Endodermal cell (in vitro differentiated cells): ENCODE measurements around the gene SLC25A28. TPM values are rescaled to one million over a fixed set of nuclear protein-coding genes. Genes with fewer than 3 reads are reported as not detected.

ENCODE experiments used
- DNase-seq: peaks from one replicate; pipeline ENCODE4 v3.0.0-alpha.2; 2017
- H3K27ac ChIP-seq: 2 replicates; pipeline ENCODE4 v1.5.1; 2013; ENCODE audit warnings: mild to moderate bottlenecking, low read depth, low read length, moderate library complexity
- H3K27me3 ChIP-seq: 2 replicates; pipeline ENCODE4 v1.6.1; 2013; ENCODE audit warnings: mild to moderate bottlenecking, low read length, moderate library complexity; ENCODE audit not compliant: insufficient read depth, control insufficient read depth, poor library complexity, severe bottlenecking
- H3K36me3 ChIP-seq: 2 replicates; pipeline ENCODE4 v1.7.0; 2013; ENCODE audit warnings: mild to moderate bottlenecking, low read length, moderate library complexity; ENCODE audit not compliant: control insufficient read depth, insufficient read depth
- H3K4me1 ChIP-seq: one replicate; pipeline ENCODE4 v1.7.0; 2013; ENCODE audit warnings: low read length; ENCODE audit not compliant: control insufficient read depth, insufficient read depth
- H3K4me3 ChIP-seq: 2 replicates; pipeline ENCODE4 v1.5.1; 2013; ENCODE audit warnings: mild to moderate bottlenecking, low read length, moderate library complexity
- H3K9ac ChIP-seq: 2 replicates; pipeline ENCODE4 v1.6.1; 2013; ENCODE audit warnings: mild to moderate bottlenecking, low read length, moderate library complexity; ENCODE audit not compliant: poor library complexity, severe bottlenecking; ENCODE audit errors: extremely low read depth
- H3K9me3 ChIP-seq: 2 replicates; pipeline ENCODE4 v1.6.1; 2013; ENCODE audit warnings: mild to moderate bottlenecking, low read length, moderate library complexity; ENCODE audit not compliant: control insufficient read depth
- H3K27ac Mint-ChIP-seq: 2 replicates; pipeline ENCODE4 v1.8.0; 2020; ENCODE audit warnings: mixed read lengths
- H3K27me3 Mint-ChIP-seq: 2 replicates; pipeline ENCODE4 v1.8.0; 2021; ENCODE audit warnings: mild to moderate bottlenecking, mixed read lengths; ENCODE audit not compliant: insufficient read depth
- H3K36me3 Mint-ChIP-seq: 2 replicates; pipeline ENCODE4 v1.8.0; 2020; ENCODE audit warnings: low read depth, mixed read lengths
- H3K4me1 Mint-ChIP-seq: 2 replicates; pipeline ENCODE4 v1.8.0; 2020; ENCODE audit warnings: mixed read lengths
- H3K4me3 Mint-ChIP-seq: 2 replicates; pipeline ENCODE4 v1.8.0; 2020; ENCODE audit warnings: mild to moderate bottlenecking, moderate library complexity, mixed read lengths
- H3K9me3 Mint-ChIP-seq: 2 replicates; pipeline ENCODE4 v1.8.0; 2020; ENCODE audit warnings: mild to moderate bottlenecking, mixed read lengths
- CTCF ChIP-seq: fragments of 200-600 bp; sonication (generic); conservative IDR thresholded peaks from 2 replicates; pipeline ENCODE4 v1.5.0; 2021; ENCODE audit warnings: antibody characterized with exemption, mild to moderate bottlenecking
- WGBS, 2 experiments: methylation state at CpG; one replicate each; pipeline versions ENCODE4 v1.1.5 to v1.1.7; 2013; ENCODE audit warnings: missing lambda C conversion rate in 2 of 2, mixed read lengths in 1 of 2; ENCODE audit not compliant: insufficient coverage in 1 of 2, insufficient read length in 1 of 2; 5-methylcytosine and 5-hydroxymethylcytosine counted together
- total RNA-seq, 2 donors: library from RNA; stranded (reverse); fragmentation: NEBNext Ultra II Directional in 1 of 2; extraction: Animal tissue kit (Norgen Biotek cat#: 25700) in 1 of 2; gene quantifications; 2 replicates in 1 of 2; 3 replicates in 1 of 2; pipeline ENCODE4 v1.2.1, GENCODE V29; 2021

The SLC25A28 gene
- total RNA-seq, 2 donors from 2014 or later = 20.4 to 30.0 TPM

DNA sequence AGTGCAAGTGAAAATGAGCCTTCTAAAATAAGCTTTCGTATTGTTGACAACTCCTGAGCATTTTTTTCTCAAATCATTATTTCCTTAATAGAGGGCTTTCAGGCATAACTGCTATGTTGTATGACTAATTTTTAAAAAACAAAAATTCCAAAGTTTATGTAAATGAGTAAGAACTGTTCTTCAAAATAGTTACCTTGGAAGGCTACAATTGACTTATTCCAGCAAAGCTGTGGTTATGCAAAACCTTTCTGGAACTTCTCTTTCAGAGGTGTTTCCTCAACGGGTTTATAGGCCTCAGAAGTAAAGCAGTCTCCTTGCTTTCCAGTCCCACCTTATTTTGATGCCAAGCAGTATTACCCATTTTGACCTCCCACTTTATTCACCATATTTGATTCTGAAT is 2.5 kb downstream of the SLC25A28 start:
- Histone ChIP-seq H3K4me3 (peak overlapping the region; percentile 95), H3K27ac (no peak overlapping the region), H3K4me1 (peaks cover 3% of the 10 kb centered on the region), H3K9ac (no peak overlapping the region), H3K36me3 (no peaks in the 10 kb centered on the region), H3K9me3 (no peaks in the 10 kb centered on the region), H3K27me3 (no peaks in the 10 kb centered on the region)
- no peaks in the 10 kb centered on the region for H3K36me3 Mint-ChIP-seq
- H3K27ac Mint-ChIP-seq = no peak overlapping the region
- H3K4me3 Mint-ChIP-seq = no peak overlapping the region
- no peak for TF ChIP-seq CTCF
- H3K9me3 Mint-ChIP-seq = no peaks in the 10 kb centered on the region
- H3K27me3 Mint-ChIP-seq = no peaks in the 10 kb centered on the region
- DNase-seq = no peak
- peaks cover 28% of the 10 kb centered on the region for H3K4me1 Mint-ChIP-seq
- 68 to 75% methylated on average over 1 to 2 of the region's 2 CpGs for WGBS, 2 experiments

DNA sequence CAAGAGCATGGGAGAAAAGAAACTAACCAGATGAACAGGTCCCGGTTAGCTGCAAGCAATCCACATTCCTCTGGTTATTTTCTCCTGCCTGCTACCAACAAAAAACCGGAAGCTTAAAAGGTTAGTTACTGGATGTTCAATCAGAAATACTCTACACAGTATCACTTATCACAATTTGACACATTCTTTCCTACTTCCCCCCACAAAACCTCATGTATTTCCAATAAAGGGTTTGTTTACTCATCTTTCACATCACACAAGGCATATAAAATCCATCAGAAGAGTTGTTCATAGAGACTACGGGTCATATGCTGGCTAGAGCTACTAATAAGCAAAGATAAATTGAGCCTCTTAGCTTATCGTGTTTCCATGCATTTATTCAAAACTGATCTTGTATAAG is 4.8 kb downstream of the SLC25A28 start:
- H3K9me3 ChIP-seq = no peaks in the 10 kb centered on the region
- no peak overlapping the region for H3K27ac Mint-ChIP-seq
- H3K4me3 ChIP-seq = no peak overlapping the region
- no peaks in the 10 kb centered on the region for H3K27me3 ChIP-seq
- no peak overlapping the region for H3K4me3 Mint-ChIP-seq
- TF ChIP-seq CTCF = no peak
- peaks cover 11% of the 10 kb centered on the region for H3K36me3 ChIP-seq
- H3K27ac ChIP-seq = no peak overlapping the region
- 95 to 100% methylated on average over 3 to 4 of the region's 4 CpGs for WGBS, 2 experiments
- H3K9ac ChIP-seq = no peak overlapping the region
- DNase-seq = no peak
- H3K4me1 Mint-ChIP-seq = peaks cover 25% of the 10 kb centered on the region
- H3K36me3 Mint-ChIP-seq = peaks cover 5% of the 10 kb centered on the region
- H3K27me3 Mint-ChIP-seq = no peaks in the 10 kb centered on the region
- no peaks in the 10 kb centered on the region for H3K9me3 Mint-ChIP-seq
- no peaks in the 10 kb centered on the region for H3K4me1 ChIP-seq

- no peak overlapping the region for H3K4me3 ChIP-seq
Measured at GRCh38 chr10:99612167-99612831, 7.9 kb downstream of the SLC25A28 start.

More at GRCh38 chr10:99612167-99612831, 7.9 kb downstream of the SLC25A28 start:
- peaks cover 7% of the 10 kb centered on the region for H3K4me1 ChIP-seq
- H3K4me1 Mint-ChIP-seq = peaks cover 18% of the 10 kb centered on the region
- H3K27ac Mint-ChIP-seq = no peak overlapping the region
- TF ChIP-seq CTCF = peak; percentile 90
- no peaks in the 10 kb centered on the region for H3K9me3 Mint-ChIP-seq
- peaks cover 23% of the 10 kb centered on the region for H3K36me3 ChIP-seq
- peak; percentile 69 for DNase-seq
- no peak overlapping the region for H3K4me3 Mint-ChIP-seq
- no peaks in the 10 kb centered on the region for H3K27me3 ChIP-seq
- H3K9me3 ChIP-seq = no peaks in the 10 kb centered on the region
- no peak overlapping the region for H3K9ac ChIP-seq
- no peaks in the 10 kb centered on the region for H3K27me3 Mint-ChIP-seq
- WGBS, 2 experiments = 36 to 39% methylated on average over 6 to 7 of the region's 7 CpGs
- peaks cover 9% of the 10 kb centered on the region for H3K36me3 Mint-ChIP-seq
- no peak overlapping the region for H3K27ac ChIP-seq
